GM12873 (cell line): ENCODE data around the gene CCNYL1.

ENCODE experiments used
- CTCF ChIP-seq: IDR thresholded peaks from 2 replicates; pipeline ENCODE4 v1.5.1; 2012; ENCODE audit warnings: low read depth, mild to moderate bottlenecking, moderate library complexity, low read length, control low read depth; ENCODE audit not compliant: insufficient read depth; ENCODE audit errors: missing control alignments

CCNYL1 gene

GRCh38 chr2:207748993-207749392, 37.6 kb downstream of the CCNYL1 start:
- no peak for TF ChIP-seq CTCF

GRCh38 chr2:207749873-207750272, 38.4 kb downstream of the CCNYL1 start:
- no peak for TF ChIP-seq CTCF

- no peak for TF ChIP-seq CTCF
These were observed 38.9 kb downstream of the CCNYL1 start for GRCh38 chr2:207750345-207750744.

GRCh38 chr2:207750876-207751275, 39.4 kb downstream of the CCNYL1 start:
- no peak for TF ChIP-seq CTCF

- no peak for TF ChIP-seq CTCF
These were observed 43.3 kb downstream of the CCNYL1 start for GRCh38 chr2:207754498-207755383.

GRCh38 chr2:207758025-207758424, 46.6 kb downstream of the CCNYL1 start:
- TF ChIP-seq CTCF = no peak

GRCh38 chr2:207759890-207760289, 48.5 kb downstream of the CCNYL1 start:
- TF ChIP-seq CTCF = no peak
